ENCODE data around the gene P2RX7.
"Not testable (repeated sequence)": the region's sequence is repeated elsewhere in the genome, so short reads cannot be mapped to it uniquely, and the experiment has no call there.

P2RX7 gene

DNA sequence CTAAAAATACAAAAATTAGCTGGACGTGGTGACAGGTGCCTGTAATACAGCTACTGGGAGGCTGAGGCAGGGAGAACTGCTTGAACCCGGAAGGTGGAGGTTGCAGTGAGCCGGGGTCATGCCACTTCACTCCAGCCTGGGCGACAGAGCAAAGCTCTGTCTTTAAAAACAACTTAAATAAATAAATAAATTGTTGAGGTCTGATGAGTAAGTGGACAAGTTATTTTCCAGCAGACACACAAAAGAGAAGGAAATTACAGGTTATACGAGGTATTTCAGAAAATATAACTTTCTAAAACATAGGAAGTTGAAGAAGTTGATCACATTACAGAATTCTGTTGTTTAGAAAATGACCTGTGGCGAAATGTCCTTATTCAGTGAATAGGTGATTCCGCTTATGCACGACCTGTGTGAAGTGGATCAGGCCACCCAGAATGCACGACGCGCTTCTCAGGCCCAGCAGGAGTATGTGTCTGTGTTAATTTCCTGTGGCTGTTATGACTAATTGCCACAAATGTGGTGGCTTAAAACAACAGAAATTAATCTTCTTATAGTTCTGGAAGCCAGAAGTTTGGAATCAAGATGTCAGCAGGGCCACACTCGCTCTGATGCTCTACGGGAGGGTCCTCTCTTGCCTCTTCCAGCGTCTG is 38.1 kb downstream of the P2RX7 start:
- DNase-seq (ENCODE audit: low spot score) = no peak

- DNase-seq (ENCODE audit: low spot score) = no peak
These were observed 39.5 kb downstream of the P2RX7 start for GRCh38 chr12:121172145-121172544.

DNA sequence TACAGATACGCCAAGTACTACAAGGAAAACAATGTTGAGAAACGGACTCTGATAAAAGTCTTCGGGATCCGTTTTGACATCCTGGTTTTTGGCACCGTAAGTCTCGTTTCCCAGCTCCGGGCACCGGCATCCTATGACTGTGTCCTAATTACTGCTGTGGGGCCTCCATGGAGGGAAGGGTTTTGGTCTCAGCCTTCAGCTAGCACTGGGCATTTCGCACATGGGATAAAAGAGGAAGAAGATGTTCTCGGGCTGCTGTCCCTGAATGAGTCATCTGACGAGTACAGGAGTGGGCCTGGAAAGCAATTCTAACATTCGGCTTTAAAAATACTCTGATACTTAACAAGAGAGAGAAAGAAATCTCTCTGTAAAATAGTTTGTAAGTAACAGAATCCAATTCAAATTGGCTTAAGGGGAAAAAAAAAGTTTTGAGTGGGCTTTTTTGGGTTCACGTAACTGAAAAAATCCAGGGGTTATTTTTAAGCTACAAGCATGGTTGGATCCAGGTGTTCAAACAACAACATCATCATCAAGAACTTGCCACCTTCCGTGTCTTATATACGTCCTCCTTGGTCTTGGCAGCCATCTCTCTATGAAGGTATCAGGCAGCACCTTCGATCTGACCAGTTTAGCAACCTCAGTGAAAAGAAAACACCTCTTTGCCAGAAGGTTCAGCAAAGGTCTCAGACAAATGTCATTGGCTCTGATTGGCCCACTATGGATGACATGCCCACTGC is 42.9 kb downstream of the P2RX7 start:
- DNase-seq (ENCODE audit: low spot score) = no peak

DNA sequence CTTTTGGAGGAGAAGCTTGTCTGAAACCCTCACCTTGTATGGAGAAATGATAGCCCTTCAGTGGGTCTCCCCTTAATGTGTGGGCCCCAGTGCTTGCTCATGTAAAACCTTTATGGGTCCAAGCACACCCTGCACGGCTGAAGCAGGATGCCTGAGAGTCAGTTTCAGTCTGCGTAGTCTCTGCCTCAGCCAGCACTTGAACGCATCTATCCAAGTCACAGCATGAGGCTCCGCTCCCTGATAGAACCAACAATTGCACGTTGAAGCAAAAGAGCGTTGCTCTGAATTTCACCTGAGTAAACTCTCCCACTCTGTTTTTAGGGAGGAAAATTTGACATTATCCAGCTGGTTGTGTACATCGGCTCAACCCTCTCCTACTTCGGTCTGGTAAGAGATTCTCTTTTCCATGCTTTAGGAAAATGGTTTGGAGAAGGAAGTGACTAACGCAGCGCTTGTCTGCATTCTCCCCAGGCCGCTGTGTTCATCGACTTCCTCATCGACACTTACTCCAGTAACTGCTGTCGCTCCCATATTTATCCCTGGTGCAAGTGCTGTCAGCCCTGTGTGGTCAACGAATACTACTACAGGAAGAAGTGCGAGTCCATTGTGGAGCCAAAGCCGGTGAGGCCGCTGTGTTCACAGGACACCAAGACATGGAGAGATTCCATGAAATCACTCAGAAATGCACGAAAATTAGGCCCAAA is 44.3 kb downstream of the P2RX7 start:
- no peak for DNase-seq (ENCODE audit: low spot score)

GRCh38 chr12:121181181-121181580 is 48.5 kb downstream of the P2RX7 start:
- DNase-seq (ENCODE audit: low spot score) = no peak

- no peak for DNase-seq (ENCODE audit: low spot score)
These were observed 49.7 kb downstream of the P2RX7 start for GRCh38 chr12:121182222-121182893.

DNA sequence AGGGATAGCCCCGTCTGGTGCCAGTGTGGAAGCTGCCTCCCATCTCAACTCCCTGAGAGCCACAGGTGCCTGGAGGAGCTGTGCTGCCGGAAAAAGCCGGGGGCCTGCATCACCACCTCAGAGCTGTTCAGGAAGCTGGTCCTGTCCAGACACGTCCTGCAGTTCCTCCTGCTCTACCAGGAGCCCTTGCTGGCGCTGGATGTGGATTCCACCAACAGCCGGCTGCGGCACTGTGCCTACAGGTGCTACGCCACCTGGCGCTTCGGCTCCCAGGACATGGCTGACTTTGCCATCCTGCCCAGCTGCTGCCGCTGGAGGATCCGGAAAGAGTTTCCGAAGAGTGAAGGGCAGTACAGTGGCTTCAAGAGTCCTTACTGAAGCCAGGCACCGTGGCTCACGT is 51.7 kb downstream of the P2RX7 start:
- no peak for DNase-seq (ENCODE audit: low spot score)

DNA sequence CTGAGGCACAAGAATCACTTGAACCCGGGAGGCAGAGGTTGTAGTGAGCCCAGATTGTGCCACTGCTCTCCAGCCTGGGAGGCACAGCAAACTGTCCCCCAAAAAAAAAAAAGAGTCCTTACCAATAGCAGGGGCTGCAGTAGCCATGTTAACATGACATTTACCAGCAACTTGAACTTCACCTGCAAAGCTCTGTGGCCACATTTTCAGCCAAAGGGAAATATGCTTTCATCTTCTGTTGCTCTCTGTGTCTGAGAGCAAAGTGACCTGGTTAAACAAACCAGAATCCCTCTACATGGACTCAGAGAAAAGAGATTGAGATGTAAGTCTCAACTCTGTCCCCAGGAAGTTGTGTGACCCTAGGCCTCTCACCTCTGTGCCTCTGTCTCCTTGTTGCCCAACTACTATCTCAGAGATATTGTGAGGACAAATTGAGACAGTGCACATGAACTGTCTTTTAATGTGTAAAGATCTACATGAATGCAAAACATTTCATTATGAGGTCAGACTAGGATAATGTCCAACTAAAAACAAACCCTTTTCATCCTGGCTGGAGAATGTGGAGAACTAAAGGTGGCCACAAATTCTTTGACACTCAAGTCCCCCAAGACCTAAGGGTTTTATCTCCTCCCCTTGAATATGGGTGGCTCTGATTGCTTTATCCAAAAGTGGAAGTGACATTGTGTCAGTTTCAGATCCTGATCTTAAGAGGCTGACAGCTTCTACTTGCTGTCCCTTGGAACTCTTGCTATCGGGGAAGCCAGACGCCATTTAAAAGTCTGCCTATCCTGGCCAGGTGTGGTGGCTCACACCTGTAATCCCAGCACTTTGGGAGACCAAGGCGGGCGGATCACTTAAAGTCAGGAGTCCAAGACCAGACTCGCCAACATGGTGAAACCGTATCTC is 52.6 kb downstream of the P2RX7 start:
- no peak for DNase-seq (ENCODE audit: low spot score)

GRCh38 chr12:121186826-121187225 is 54.1 kb downstream of the P2RX7 start:
- DNase-seq (ENCODE audit: low spot score) = no peak

DNA sequence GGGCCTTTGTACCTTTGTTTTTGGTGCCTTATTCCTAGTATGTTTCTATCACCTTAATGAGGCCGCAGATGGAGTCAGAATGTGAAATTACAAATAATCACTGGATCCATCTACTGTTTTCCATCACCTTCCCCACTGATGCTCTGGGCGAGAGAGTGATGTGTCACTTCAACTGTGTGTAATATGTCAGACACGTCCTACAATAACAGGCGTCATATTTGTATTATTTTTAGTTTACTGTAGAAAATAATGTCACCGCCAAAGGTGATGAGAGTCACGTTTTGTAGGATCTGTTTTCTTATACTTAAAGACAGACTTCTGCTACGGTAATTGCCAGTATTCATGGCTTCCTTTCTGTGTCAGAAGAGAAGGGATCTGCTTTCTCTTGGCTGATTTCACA is 54.8 kb downstream of the P2RX7 start:
- no peak for DNase-seq (ENCODE audit: low spot score)

DNA sequence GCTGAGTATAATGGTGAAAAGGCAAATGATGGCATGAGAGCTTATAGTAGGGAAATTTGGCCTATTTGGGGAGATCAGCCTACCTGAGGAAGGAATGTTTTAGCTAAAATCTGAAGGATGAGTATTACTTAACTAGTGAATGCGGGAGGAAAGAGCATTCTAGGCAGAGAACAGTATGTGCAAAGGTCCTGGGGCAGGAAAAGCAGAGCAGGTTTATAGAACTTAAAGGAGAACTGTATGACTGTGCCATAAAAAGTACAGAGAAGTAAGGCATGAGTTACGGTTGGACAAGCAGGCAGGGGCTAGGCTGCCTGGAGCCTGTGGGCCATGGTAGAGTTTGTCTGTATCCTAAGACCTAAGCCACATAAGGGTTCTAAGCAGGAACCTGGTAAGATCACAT is 55.6 kb downstream of the P2RX7 start:
- no peak for DNase-seq (ENCODE audit: low spot score)

- DNase-seq (ENCODE audit: low spot score) = no peak
These were observed 56.5 kb downstream of the P2RX7 start for GRCh38 chr12:121189131-121189530.

- DNase-seq (ENCODE audit: low spot score) = no peak
These were observed 57.0 kb downstream of the P2RX7 start for GRCh38 chr12:121189619-121190155.

GRCh38 chr12:121190523-121191031 is 57.9 kb downstream of the P2RX7 start:
- DNase-seq (ENCODE audit: low spot score) = no peak

- DNase-seq (ENCODE audit: low spot score) = no peak
These were observed 58.5 kb downstream of the P2RX7 start for GRCh38 chr12:121191151-121191550.

GRCh38 chr12:121196902-121197301 is 64.2 kb downstream of the P2RX7 start:
- no peak for DNase-seq (ENCODE audit: low spot score)

- DNase-seq (ENCODE audit: low spot score) = no peak
These were observed 66.3 kb downstream of the P2RX7 start for GRCh38 chr12:121198949-121199348.

DNA sequence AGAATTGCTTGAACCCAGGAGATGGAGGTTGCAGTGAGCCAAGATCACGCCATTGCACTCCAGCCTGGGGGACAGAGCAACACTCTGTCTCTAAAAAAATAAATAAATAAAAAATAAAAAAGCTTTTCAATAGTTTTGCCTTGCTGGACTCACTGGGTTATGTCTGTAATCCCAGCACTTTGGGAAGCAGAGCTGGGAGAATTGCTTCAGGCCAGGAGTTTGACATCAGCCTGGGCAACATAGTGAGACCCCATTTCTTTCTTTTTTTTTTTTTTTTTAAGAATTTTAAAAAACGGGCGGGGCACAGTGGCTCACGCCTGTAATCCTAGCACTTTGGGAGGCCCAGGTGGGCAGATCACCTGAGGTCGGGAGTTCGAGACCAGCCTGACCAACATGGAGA is 68.5 kb downstream of the P2RX7 start:
- DNase-seq (ENCODE audit: low spot score) = not testable (repeated sequence)

- DNase-seq (ENCODE audit: low spot score) = no peak
These were observed 70.0 kb downstream of the P2RX7 start for GRCh38 chr12:121202407-121203355.

All from SK-N-DZ (cell line).